ENCODE results near the gene AMOTL1. TPM values are rescaled to one million over a fixed set of nuclear protein-coding genes. Genes with fewer than 3 reads are reported as not detected.

The AMOTL1 gene
- polyA plus RNA-seq, 1 of the 3 experiments (the other 2 are of a cell fraction) = 10.7 TPM

DNA sequence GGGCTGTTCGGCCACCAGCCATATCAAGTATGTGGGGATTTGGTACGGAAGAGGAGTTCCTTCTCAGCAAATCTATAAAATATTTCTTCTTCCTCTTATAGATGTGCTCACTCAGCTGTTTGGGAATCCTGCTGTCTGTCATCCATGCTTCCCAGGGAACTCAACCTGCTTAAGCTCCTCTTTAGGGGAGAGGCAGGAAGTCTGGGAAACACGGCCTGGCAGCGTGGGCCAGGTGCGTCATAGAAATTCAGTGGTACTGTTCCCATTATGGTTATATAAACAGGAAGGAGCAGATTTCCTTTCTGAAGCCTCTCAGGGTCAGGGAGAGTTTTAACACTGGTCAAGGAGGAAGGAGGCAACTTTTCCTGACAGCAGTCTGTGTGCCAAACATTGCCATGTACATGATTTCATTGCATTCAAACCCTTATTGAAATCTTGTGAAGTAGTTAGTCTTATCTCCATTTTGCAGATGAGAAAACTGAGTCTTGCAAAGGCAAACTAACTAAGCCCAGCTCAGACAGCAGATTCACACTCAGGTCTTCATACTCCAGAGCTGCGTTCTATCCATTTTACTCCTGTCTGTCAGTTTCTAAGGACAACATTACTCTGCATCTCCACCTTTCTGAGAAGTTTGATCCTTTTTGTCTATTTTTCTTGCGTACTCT, 35.4 kb upstream of the AMOTL1 start:
- Histone ChIP-seq H3K79me2 (ENCODE audit: insufficient read depth) (no peaks in the 10 kb centered on the region), H3F3A (replicated peaks; ENCODE audit: insufficient read depth) (peaks cover 3% of the 10 kb centered on the region), H3K27ac (ENCODE audit: low read depth in 2 of 2, low read length in 1 of 2) (peak overlapping the region; percentile 44 to 85), H3K9me3 (no peaks in the 10 kb centered on the region), H4K20me1 (ENCODE audit: insufficient read depth) (no peaks in the 10 kb centered on the region), H3K4me1 (ENCODE audit: control insufficient read depth in 1 of 2, insufficient read depth in 2 of 2, low read depth in 1 of 2, low read length in 1 of 2) (peaks cover 26 to 36% of the 10 kb centered on the region in 2 experiments; a peak in 3 of 4 replicates), H3K36me3 (replicated peaks in 1 of 2; ENCODE audit: control insufficient read depth in 1 of 2, insufficient read depth in 2 of 2, low read length in 1 of 2) (no peaks in the 10 kb centered on the region), H3K9me2 (no peaks in the 10 kb centered on the region), H3K4me2 (peak overlapping the region; percentile 36; the same call in 1 of the 2 replicates), H3K4me3 (ENCODE audit: low read depth in 2 of 2, low read length in 1 of 2) (no peak overlapping the region), H3K9ac (no peak overlapping the region; the same call in 1 of the 2 replicates), H3K27me3 (ENCODE audit: insufficient read depth) (no peaks in the 10 kb centered on the region), H2AFZ (ENCODE audit: low read depth) (no peak overlapping the region)
- CTCF ChIA-PET = interaction anchor here (0.9 to 4.3 kb wide), 5 partner anchors 9 to 334 kb away, joined by 3 to 26 read pairs (median 5); partner anchors contain the start of gene SRSF8
- POLR2A ChIA-PET = no interaction called here
- DNase-seq = no peak
- WGBS (ENCODE audit: low lambda C conversion rate) = 84% methylated on average over 7 of the region's 7 CpGs
- TF ChIP-seq TCF12 (IDR thresholded peaks at IDR 0.05) (no peak), MEF2A (IDR thresholded peaks at IDR 0.05; ENCODE audit: borderline replicate concordance, low read depth) (no peak), TEAD4 (IDR thresholded peaks at IDR 0.05; ENCODE audit: borderline replicate concordance, insufficient read depth) (no peak), SIN3A (IDR thresholded peaks at IDR 0.05; ENCODE audit: borderline replicate concordance, low read depth, low read length) (no peak), YY1 (IDR thresholded peaks at IDR 0.05; ENCODE audit: low read depth) (no peak), NFIC (IDR thresholded peaks at IDR 0.05; ENCODE audit: borderline replicate concordance) (no peak), RFX5 (IDR thresholded peaks at IDR 0.05; ENCODE audit: low read length) (no peak), RAD21 (IDR thresholded peaks at IDR 0.05; ENCODE audit: low read length) (no peak), TAF1 (IDR thresholded peaks at IDR 0.05; ENCODE audit: borderline replicate concordance, low read depth, low read length) (no peak), JUND (IDR thresholded peaks at IDR 0.05) (no peak), FOSL2 (IDR thresholded peaks at IDR 0.05; ENCODE audit: borderline replicate concordance, low read depth) (no peak)
- TF ChIP-seq, protein P1, sequence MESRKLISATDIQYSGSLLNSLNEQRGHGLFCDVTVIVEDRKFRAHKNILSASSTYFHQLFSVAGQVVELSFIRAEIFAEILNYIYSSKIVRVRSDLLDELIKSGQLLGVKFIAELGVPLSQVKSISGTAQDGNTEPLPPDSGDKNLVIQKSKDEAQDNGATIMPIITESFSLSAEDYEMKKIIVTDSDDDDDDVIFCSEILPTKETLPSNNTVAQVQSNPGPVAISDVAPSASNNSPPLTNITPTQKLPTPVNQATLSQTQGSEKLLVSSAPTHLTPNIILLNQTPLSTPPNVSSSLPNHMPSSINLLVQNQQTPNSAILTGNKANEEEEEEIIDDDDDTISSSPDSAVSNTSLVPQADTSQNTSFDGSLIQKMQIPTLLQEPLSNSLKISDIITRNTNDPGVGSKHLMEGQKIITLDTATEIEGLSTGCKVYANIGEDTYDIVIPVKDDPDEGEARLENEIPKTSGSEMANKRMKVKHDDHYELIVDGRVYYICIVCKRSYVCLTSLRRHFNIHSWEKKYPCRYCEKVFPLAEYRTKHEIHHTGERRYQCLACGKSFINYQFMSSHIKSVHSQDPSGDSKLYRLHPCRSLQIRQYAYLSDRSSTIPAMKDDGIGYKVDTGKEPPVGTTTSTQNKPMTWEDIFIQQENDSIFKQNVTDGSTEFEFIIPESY (IDR thresholded peaks at IDR 0.05; ENCODE audit: borderline replicate concordance, low read depth) = no peak
- TF ChIP-seq, protein P2, sequence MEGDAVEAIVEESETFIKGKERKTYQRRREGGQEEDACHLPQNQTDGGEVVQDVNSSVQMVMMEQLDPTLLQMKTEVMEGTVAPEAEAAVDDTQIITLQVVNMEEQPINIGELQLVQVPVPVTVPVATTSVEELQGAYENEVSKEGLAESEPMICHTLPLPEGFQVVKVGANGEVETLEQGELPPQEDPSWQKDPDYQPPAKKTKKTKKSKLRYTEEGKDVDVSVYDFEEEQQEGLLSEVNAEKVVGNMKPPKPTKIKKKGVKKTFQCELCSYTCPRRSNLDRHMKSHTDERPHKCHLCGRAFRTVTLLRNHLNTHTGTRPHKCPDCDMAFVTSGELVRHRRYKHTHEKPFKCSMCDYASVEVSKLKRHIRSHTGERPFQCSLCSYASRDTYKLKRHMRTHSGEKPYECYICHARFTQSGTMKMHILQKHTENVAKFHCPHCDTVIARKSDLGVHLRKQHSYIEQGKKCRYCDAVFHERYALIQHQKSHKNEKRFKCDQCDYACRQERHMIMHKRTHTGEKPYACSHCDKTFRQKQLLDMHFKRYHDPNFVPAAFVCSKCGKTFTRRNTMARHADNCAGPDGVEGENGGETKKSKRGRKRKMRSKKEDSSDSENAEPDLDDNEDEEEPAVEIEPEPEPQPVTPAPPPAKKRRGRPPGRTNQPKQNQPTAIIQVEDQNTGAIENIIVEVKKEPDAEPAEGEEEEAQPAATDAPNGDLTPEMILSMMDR (IDR thresholded peaks at IDR 0.05) = no peak
- TF ChIP-seq, protein P3, sequence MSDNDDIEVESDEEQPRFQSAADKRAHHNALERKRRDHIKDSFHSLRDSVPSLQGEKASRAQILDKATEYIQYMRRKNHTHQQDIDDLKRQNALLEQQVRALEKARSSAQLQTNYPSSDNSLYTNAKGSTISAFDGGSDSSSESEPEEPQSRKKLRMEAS (IDR thresholded peaks at IDR 0.05; ENCODE audit: low read depth) = no peak
